MCF 10A (cell line): ENCODE measurements around the gene BMP8B. TPM values are rescaled to one million over a fixed set of nuclear protein-coding genes. Genes with fewer than 3 reads are reported as not detected.
"Not testable (repeated sequence)": the region's sequence is repeated elsewhere in the genome, so short reads cannot be mapped to it uniquely, and the experiment has no call there.

Experiments
- BruUV-seq: library from RNA; stranded (reverse); fragments of 400-500 nt; replicated peaks from 2 replicates; lab custom pipeline; 2021; lab: Mats Ljungman, UMichigan
- CTCF ChIA-PET: fragments of 300-600 bp; sonication (Branson Sonifier 250); formaldehyde crosslinking; extraction: SDS; loops from one replicate; lab custom pipeline; 2021; ENCODE audit warnings: antibody characterized with exemption, inconsistent platforms; lab: Yijun Ruan, JAX
- POLR2A ChIA-PET: fragments of 300-600, 350-650 bp; sonication (Branson Sonifier 250); formaldehyde crosslinking; extraction: SDS; loops from one replicate; lab custom pipeline; 2020; ENCODE audit warnings: antibody characterized with exemption, inconsistent platforms; lab: Yijun Ruan, JAX
- DNase-seq: peaks from one replicate; pipeline ENCODE4 v3.0.0-alpha.2; 2018; ENCODE audit not compliant: unreplicated experiment
- H3K27ac Mint-ChIP-seq: one replicate; pipeline ENCODE4 v1.8.0; 2022; ENCODE audit warnings: mild to moderate bottlenecking, low read depth, mixed read lengths; ENCODE audit not compliant: unreplicated experiment
- H3K27me3 Mint-ChIP-seq: one replicate; pipeline ENCODE4 v1.8.0; 2022; ENCODE audit warnings: mixed read lengths; ENCODE audit not compliant: insufficient read depth, unreplicated experiment
- H3K36me3 Mint-ChIP-seq: one replicate; pipeline ENCODE4 v1.8.0; 2022; ENCODE audit warnings: mild to moderate bottlenecking, moderate library complexity, mixed read lengths; ENCODE audit not compliant: insufficient read depth, unreplicated experiment
- H3K4me1 Mint-ChIP-seq: one replicate; pipeline ENCODE4 v1.8.0; 2022; ENCODE audit warnings: mixed read lengths; ENCODE audit not compliant: insufficient read depth, unreplicated experiment
- H3K4me3 Mint-ChIP-seq: one replicate; pipeline ENCODE4 v1.8.0; 2022; ENCODE audit warnings: mild to moderate bottlenecking, moderate library complexity, mixed read lengths; ENCODE audit not compliant: unreplicated experiment
- H3K9me3 Mint-ChIP-seq: one replicate; pipeline ENCODE4 v1.8.0; 2022; ENCODE audit warnings: mixed read lengths; ENCODE audit not compliant: unreplicated experiment
- intact Hi-C: fragments of 100-400 bp; cut with micrococcal nuclease; formaldehyde crosslinking; loops from 2 replicates; pipeline ENCODE4 v1.14.1; 2022
- total RNA-seq: library from RNA; stranded (reverse); gene quantifications from 2 replicates; pipeline ENCODE4 v1.2.3, GENCODE V29; 2022
- TF ChIP-seq, protein P1 (sequence below): fragments of 200-600 bp; IDR thresholded peaks from one replicate; pipeline ENCODE4 v1.8.0; 2022; ENCODE audit warnings: antibody characterized with exemption, mild to moderate bottlenecking; ENCODE audit not compliant: unreplicated experiment

Gene BMP8B
- total RNA-seq, 1 experiment from 2014 or later, result 0.21 TPM

DNA sequence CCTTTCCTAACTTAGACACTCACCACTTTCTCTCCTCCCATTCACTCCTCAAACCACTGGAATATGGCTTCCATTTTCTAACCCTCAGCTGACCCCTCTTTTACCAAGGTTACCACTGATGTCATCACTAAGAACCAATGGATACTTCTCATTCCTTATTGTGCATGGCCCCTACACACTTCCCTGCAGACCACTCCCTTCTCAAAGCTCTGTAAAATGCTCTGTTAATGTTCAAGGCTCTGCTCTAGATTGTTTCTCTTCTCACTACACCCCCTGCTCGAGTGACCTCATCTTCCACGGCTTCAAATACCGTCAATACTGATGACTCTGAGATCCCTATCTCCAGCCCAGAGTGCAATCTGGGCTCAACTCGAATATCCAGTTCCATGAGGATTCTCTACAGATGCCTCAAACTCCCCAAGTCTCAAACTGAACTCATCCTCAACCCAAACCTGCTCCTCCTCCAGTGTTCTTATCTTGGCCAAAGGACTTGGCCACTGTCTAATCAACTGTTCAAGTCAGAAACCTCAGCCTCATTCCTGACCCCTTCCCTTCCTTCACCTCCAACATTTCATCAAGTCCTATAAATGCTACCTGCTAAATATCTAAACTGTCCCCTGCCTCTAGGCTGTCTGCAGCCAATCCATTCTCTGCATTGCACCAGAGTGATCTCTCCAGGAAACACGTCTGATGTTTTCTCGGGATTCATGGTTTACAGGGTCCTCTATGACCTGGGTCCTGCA is 41.3 kb upstream of the BMP8B start:
- Mint-ChIP-seq H3K36me3 (no peaks in the 10 kb centered on the region), H3K9me3 (no peaks in the 10 kb centered on the region), H3K27me3 (peaks cover 14% of the 10 kb centered on the region), H3K27ac (no peak overlapping the region), H3K4me1 (no peaks in the 10 kb centered on the region), H3K4me3 (no peak overlapping the region)
- TF ChIP-seq, protein P1, sequence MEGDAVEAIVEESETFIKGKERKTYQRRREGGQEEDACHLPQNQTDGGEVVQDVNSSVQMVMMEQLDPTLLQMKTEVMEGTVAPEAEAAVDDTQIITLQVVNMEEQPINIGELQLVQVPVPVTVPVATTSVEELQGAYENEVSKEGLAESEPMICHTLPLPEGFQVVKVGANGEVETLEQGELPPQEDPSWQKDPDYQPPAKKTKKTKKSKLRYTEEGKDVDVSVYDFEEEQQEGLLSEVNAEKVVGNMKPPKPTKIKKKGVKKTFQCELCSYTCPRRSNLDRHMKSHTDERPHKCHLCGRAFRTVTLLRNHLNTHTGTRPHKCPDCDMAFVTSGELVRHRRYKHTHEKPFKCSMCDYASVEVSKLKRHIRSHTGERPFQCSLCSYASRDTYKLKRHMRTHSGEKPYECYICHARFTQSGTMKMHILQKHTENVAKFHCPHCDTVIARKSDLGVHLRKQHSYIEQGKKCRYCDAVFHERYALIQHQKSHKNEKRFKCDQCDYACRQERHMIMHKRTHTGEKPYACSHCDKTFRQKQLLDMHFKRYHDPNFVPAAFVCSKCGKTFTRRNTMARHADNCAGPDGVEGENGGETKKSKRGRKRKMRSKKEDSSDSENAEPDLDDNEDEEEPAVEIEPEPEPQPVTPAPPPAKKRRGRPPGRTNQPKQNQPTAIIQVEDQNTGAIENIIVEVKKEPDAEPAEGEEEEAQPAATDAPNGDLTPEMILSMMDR, result no peak
- BruUV-seq, result no TSS peak
- DNase-seq, result no peak
- ChIA-PET CTCF (interaction anchor here (0.5 to 1.0 kb wide), 2 partner anchors 55 to 72 kb away, joined by 3 to 5 read pairs; partner anchors contain the start of gene MYCL), POLR2A (interaction anchor here (1.0 to 1.4 kb wide), 2 partner anchors 9 to 53 kb away, joined by 5 read pairs; partner anchors contain the start of gene TRIT1)
- intact Hi-C loops, result no loop called here

DNA sequence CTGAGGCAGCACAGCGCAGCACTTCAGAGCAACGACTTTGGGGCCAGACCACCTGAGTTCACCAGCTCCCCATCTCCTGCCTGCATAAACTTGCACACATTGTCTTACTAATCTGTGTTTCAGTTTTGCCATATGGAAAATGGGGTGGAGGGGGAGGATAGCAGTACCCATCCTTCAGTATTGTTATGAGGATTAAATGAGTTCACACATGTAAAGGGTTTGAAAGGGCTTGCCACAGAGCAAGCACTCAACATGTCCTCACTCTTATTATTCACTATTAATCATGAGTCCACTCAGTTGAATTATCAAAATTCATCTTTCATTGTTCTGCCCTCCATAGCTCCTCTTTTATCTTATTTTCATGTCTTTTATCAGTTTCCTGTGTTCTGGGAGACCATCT is 40.1 kb upstream of the BMP8B start:
- H3K36me3 Mint-ChIP-seq, result no peaks in the 10 kb centered on the region
- intact Hi-C loops, result no loop called here
- H3K27ac Mint-ChIP-seq, result no peak overlapping the region
- BruUV-seq, result no TSS peak
- peaks cover 6% of the 10 kb centered on the region for H3K9me3 Mint-ChIP-seq
- ChIA-PET CTCF (interaction anchor here (0.7 to 1.0 kb wide), 2 partner anchors 129 to 155 kb away, joined by 3 to 4 read pairs; no protein-coding TSS in a partner anchor), POLR2A (interaction anchor here (1.4 kb wide), 1 partner anchor 10 kb away, joined by 5 read pairs; no protein-coding TSS in a partner anchor)
- no peak overlapping the region for H3K4me3 Mint-ChIP-seq
- TF ChIP-seq, protein P1, result no peak
- no peaks in the 10 kb centered on the region for H3K4me1 Mint-ChIP-seq
- H3K27me3 Mint-ChIP-seq, result peaks cover 14% of the 10 kb centered on the region
- DNase-seq, result no peak

DNA sequence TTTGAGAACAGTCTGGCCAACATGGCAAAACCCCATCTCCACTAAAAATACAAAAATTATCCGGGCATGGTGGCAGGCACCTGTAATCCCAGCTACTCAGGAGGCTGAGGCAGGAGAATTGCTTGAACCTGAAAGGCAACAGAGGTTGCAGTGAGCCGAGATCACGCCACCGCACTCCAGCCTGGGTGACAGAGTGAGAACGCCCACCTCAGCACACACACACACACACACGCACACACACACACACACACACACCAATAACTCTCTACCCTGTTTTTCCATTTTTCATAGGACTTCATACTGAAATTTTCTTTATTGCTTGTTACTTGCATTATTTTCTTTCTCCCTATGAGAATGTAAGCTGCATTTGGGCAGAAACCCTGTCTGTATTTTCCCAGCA is 39.6 kb upstream of the BMP8B start:
- H3K27ac Mint-ChIP-seq, H3K4me3 Mint-ChIP-seq, H3K36me3 Mint-ChIP-seq, DNase-seq, H3K4me1 Mint-ChIP-seq, BruUV-seq, intact Hi-C loops, H3K9me3 Mint-ChIP-seq: not testable (repeated sequence)
- POLR2A ChIA-PET, result interaction anchor here (1.4 kb wide), 1 partner anchor 11 kb away, joined by 5 read pairs; no protein-coding TSS in a partner anchor
- CTCF ChIA-PET, result interaction anchor here (0.6 to 1.6 kb wide), 5 partner anchors 25 to 202 kb away, joined by 3 to 4 read pairs (median 3); partner anchors contain the start of gene MYCL
- H3K27me3 Mint-ChIP-seq, result peaks cover 14% of the 10 kb centered on the region

DNA sequence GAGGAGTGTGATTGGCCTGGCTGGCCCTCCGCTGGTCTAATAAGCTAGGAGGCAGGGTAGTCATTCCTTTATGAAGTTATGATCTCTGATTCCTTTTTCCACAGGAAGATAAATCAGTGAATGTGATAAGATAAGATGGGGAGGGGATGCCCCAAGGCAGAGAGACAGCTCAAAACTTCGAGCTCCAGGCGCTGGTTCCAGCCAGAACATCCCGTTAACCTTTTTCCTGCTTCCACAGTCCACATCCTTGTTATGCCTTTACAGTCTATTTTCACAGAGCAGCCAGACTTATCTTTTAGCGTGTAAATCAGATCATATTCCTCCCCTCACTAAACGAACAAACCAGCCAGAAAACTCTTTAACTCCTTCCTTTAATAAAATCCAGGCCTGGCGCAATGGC is 38.5 kb upstream of the BMP8B start:
- ChIA-PET POLR2A (no interaction called here), CTCF (interaction anchor here (0.6 to 1.6 kb wide), 4 partner anchors 24 to 92 kb away, joined by 3 to 4 read pairs (median 3); partner anchors contain the start of gene MYCL)
- intact Hi-C loops, result no loop called here
- Mint-ChIP-seq H3K4me3 (no peak overlapping the region), H3K27ac (no peak overlapping the region), H3K36me3 (no peaks in the 10 kb centered on the region), H3K27me3 (peaks cover 14% of the 10 kb centered on the region), H3K4me1 (no peaks in the 10 kb centered on the region), H3K9me3 (peaks cover 6% of the 10 kb centered on the region)
- DNase-seq, result no peak
- TF ChIP-seq, protein P1, result no peak
- no TSS peak for BruUV-seq
